Esophagus muscularis mucosa (tissue), 4 donors: ENCODE measurements around the gene WNK1. TPM values are rescaled to one million over a fixed set of nuclear protein-coding genes. Genes with fewer than 3 reads are reported as not detected.
A peak's percentile ranks its signal among the peaks of the same experiment; 100 is the strongest.

Experiments used
- DNase-seq: peaks from one replicate; pipeline ENCODE4 v3.0.0-alpha.2; 2017; ENCODE audit errors: extremely low spot score
- H3K27ac ChIP-seq, 4 donors: fragments of 200-600 bp; sonication (generic); replicated peaks in 1 of 4; 1 replicate in 3 of 4; 2 replicates in 1 of 4; pipeline ENCODE4 v1.5.1; 2016 to 2019; ENCODE audit warnings: mild to moderate bottlenecking in 1 of 4
- H3K27me3 ChIP-seq, 4 donors: fragments of 200-600 bp; sonication (generic); one replicate each; pipeline versions ENCODE4 v1.5.1 to v1.6.0; 2016 to 2019
- H3K36me3 ChIP-seq, 4 donors: fragments of 200-600 bp; sonication (generic); one replicate each; pipeline ENCODE4 v1.5.1; 2016 to 2019
- H3K4me1 ChIP-seq, 4 donors: fragments of 200-600 bp; sonication (generic); one replicate each; pipeline ENCODE4 v1.5.1; 2016 to 2019
- H3K4me3 ChIP-seq, 4 donors: fragments of 200-600 bp; sonication (generic); 1 replicate in 2 of 4; 2 replicates in 2 of 4; pipeline ENCODE4 v1.5.1; 2016 to 2019; ENCODE audit warnings: mild to moderate bottlenecking in 4 of 4, moderate library complexity in 1 of 4
- H3K9me3 ChIP-seq, 4 donors: fragments of 200-600 bp; sonication (generic); 1 replicate in 3 of 4; 2 replicates in 1 of 4; pipeline ENCODE4 v1.5.1; 2016 to 2019
- CTCF ChIP-seq, 3 experiments: fragments of 200-600 bp in 2 of 3; fragments of 450-650 bp in 1 of 3; sonication (generic) in 2 of 3; IDR thresholded peaks; one replicate each; pipeline ENCODE4 v1.5.1; 2017 to 2019; ENCODE audit warnings: antibody characterized with exemption in 3 of 3, mild to moderate bottlenecking in 2 of 3, moderate library complexity in 1 of 3
- EP300 ChIP-seq: sonication (generic); formaldehyde crosslinking; IDR thresholded peaks from one replicate; pipeline ENCODE4 v1.6.1; 2017; ENCODE audit warnings: antibody characterized with exemption
- POLR2A ChIP-seq: fragments of 450-650 bp; IDR thresholded peaks from one replicate; pipeline ENCODE4 v1.6.1; 2017; ENCODE audit warnings: antibody characterized with exemption, moderate library complexity, mild to moderate bottlenecking, low read depth
- POLR2AphosphoS5 ChIP-seq, 2 donors: sonication (generic); formaldehyde crosslinking; IDR thresholded peaks; one replicate each; pipeline ENCODE4 v1.6.1; 2017; ENCODE audit warnings: antibody characterized with exemption in 2 of 2
- WGBS: methylation state at CpG from one replicate; pipeline ENCODE4 v1.1.5; 2018; 5-methylcytosine and 5-hydroxymethylcytosine counted together
- intact Hi-C: fragments of 100-400 bp; cut with DNase I; formaldehyde crosslinking; loops from one replicate; pipeline ENCODE4 v1.15.1; 2023
- total RNA-seq, 4 donors: library from RNA; depleted of rRNA; stranded (reverse); fragments of >200 nt; gene quantifications; one replicate each; pipeline versions ENCODE4 v1.1.0 to v1.2.1, GENCODE V29; 2016

The WNK1 gene
- total RNA-seq, 4 donors from 2014 or later: 137 to 250 (median 158) TPM

GRCh38 chr12:948238-948637, 195.9 kb downstream of the WNK1 start:
- 93% methylated on average over 9 of the region's 9 CpGs for WGBS
- intact Hi-C loops: loop anchor here (2.0 kb wide), 1 partner anchor 377 kb away; no protein-coding TSS in a partner anchor
- no peaks in the 10 kb centered on the region for H3K27me3 ChIP-seq
- H3K9me3 ChIP-seq: no peaks in the 10 kb centered on the region
- no peak for DNase-seq
- peak overlapping the region; percentile 83 to 93 (median 88) for H3K27ac ChIP-seq
- TF ChIP-seq EP300 (no peak), POLR2A (no peak), POLR2AphosphoS5 (IDR thresholded peaks at IDR 0.05) (no peak), CTCF (IDR thresholded peaks at IDR 0.05) (no peak)
- H3K4me3 ChIP-seq: peak overlapping the region; percentile 68 to 83 (median 69)
- H3K4me1 ChIP-seq: peaks cover 11 to 15% (median 14%) of the 10 kb centered on the region in 4 donors
- peaks cover 0 to 15% (median 6%) of the 10 kb centered on the region in 4 donors for H3K36me3 ChIP-seq

DNA sequence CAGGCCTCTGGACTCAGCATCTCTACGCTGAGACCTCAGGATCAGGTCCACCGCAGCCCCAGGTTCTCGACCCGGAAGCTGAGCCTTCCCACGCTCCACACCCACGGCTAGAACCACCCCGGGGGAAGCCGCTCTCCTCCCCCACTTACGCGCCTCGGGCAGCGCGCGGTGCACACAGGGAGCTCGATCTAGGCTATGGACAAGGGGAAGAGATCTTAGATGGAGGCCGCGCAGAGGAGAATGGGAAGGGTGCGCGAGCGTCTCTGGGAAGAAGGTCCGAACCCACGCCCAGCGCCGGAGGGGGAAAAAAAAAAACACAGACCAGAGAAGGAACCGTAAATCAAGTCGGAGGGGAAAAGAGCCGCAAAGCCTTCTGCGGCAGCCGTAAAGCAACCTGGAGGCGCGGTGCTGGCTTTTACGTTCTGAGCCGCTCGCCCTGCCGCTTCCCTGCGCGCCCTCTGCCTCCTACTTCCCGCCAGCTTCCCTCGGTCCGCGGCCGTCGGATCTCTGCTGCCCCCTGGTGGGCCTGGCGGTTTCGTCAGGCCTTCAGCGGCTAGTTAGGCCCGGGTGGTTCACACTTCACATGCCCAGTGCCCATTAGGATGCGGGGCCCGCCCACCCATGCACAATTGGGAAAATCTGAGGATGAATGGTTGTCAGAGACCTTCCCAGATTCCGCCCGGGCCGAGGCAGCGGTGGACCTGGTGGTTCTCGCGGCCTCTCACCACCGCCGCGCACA, 197.2 kb downstream of the WNK1 start, which contains the start of gene RAD52:
Gene RAD52 (minus strand): TSS at position 242 of the 739 bp plus-strand sequence. CDS start 16,636 bp downstream, outside the sequence.
- peak; percentile 99 for DNase-seq
- peak within 1 kb of the TSS; percentile 68 to 83 (median 69) for H3K4me3 ChIP-seq
- TF ChIP-seq POLR2AphosphoS5 (IDR thresholded peaks at IDR 0.05) (peak; percentile 91 to 92), CTCF (IDR thresholded peaks at IDR 0.05) (peak; percentile 95 to 99 (median 97)), POLR2A (peak; percentile 43), EP300 (no peak)
- no peaks in the 10 kb centered on the region for H3K27me3 ChIP-seq
- intact Hi-C loops: loop anchor here (2.0 to 5.0 kb wide), 3 partner anchors 38 to 379 kb away; no protein-coding TSS in a partner anchor
- H3K9me3 ChIP-seq: no peaks in the 10 kb centered on the region
- peaks cover 11 to 15% (median 14%) of the 10 kb centered on the region in 4 donors for H3K4me1 ChIP-seq
- H3K27ac ChIP-seq: peak within 1 kb of the TSS; percentile 83 to 93 (median 88)
- WGBS: under 1% methylated on average over 46 of the region's 58 CpGs
- H3K36me3 ChIP-seq: peaks cover 0 to 4% (median 0%) of the 10 kb centered on the region in 4 donors

GRCh38 chr12:951176-951575, 198.8 kb downstream of the WNK1 start:
- TF ChIP-seq EP300 (no peak), POLR2AphosphoS5 (IDR thresholded peaks at IDR 0.05) (no peak), CTCF (IDR thresholded peaks at IDR 0.05) (no peak), POLR2A (no peak)
- H3K4me3 ChIP-seq: no peak overlapping the region
- no peak for DNase-seq
- H3K9me3 ChIP-seq: no peaks in the 10 kb centered on the region
- intact Hi-C loops: loop anchor here (5.0 kb wide), 2 partner anchors 36 to 141 kb away; no protein-coding TSS in a partner anchor
- no peaks in the 10 kb centered on the region for H3K27me3 ChIP-seq
- no peak overlapping the region for H3K27ac ChIP-seq
- no peaks in the 10 kb centered on the region for H3K36me3 ChIP-seq
- H3K4me1 ChIP-seq: peaks cover 9 to 15% (median 14%) of the 10 kb centered on the region in 4 donors
- WGBS: 44% methylated on average over 1 of the region's 1 CpG

DNA sequence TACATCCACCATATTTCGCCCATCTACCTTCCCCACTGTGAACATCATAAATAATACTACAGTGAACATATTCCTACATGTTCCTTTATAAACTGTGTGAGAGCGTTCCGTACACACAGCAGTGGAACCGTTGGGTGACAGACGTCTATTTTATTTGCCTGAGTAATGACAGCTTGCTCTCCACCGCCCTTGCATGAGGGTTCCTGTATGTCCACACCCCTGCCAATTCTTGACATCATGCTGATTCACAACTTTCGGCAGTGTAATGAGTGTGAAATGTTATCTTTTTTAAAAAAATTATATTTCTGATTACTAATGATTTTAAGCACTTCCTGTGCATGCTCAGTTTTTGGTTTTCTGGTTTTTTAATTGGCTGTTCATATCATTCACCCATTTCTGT, 201.4 kb downstream of the WNK1 start:
- no peak overlapping the region for H3K4me3 ChIP-seq
- H3K27me3 ChIP-seq: no peaks in the 10 kb centered on the region
- intact Hi-C loops: loop anchor here (5.0 kb wide), 2 partner anchors 34 to 139 kb away; no protein-coding TSS in a partner anchor
- no peak for DNase-seq
- 66% methylated on average over 7 of the region's 7 CpGs for WGBS
- no peaks in the 10 kb centered on the region for H3K36me3 ChIP-seq
- TF ChIP-seq CTCF (IDR thresholded peaks at IDR 0.05): no peak
- no peak for TF ChIP-seq POLR2AphosphoS5 (IDR thresholded peaks at IDR 0.05)
- no peak for TF ChIP-seq POLR2A
- TF ChIP-seq EP300: no peak
- no peak overlapping the region for H3K27ac ChIP-seq
- H3K4me1 ChIP-seq: peaks cover 6 to 15% (median 9%) of the 10 kb centered on the region in 4 donors
- no peaks in the 10 kb centered on the region for H3K9me3 ChIP-seq
